Neural crest cell (in vitro differentiated cells): ENCODE measurements around the gene PLXNA1. TPM values are rescaled to one million over a fixed set of nuclear protein-coding genes. Genes with fewer than 3 reads are reported as not detected.

Experiments
- DNase-seq: peaks from one replicate; pipeline ENCODE4 v3.0.0; 2021; ENCODE audit warnings: low read depth, mixed read lengths, low spot score
- H3K27ac Mint-ChIP-seq: one replicate; pipeline ENCODE4 v1.8.0; 2021; ENCODE audit warnings: mild to moderate bottlenecking, mixed read lengths; ENCODE audit not compliant: unreplicated experiment
- H3K27me3 Mint-ChIP-seq: 2 replicates; pipeline ENCODE4 v1.8.0; 2021; ENCODE audit warnings: low read depth, mild to moderate bottlenecking, mixed read lengths
- H3K36me3 Mint-ChIP-seq: 2 replicates; pipeline ENCODE4 v1.8.0; 2021; ENCODE audit warnings: low read depth, mild to moderate bottlenecking, mixed read lengths
- H3K4me1 Mint-ChIP-seq: 2 replicates; pipeline ENCODE4 v1.8.0; 2021; ENCODE audit warnings: mixed read lengths
- H3K4me3 Mint-ChIP-seq: one replicate; pipeline ENCODE4 v1.8.0; 2021; ENCODE audit warnings: mild to moderate bottlenecking, mixed read lengths
- H3K9me3 Mint-ChIP-seq: 2 replicates; pipeline ENCODE4 v1.8.0; 2021; ENCODE audit warnings: mixed read lengths
- CTCF ChIP-seq: fragments of 200-600 bp; sonication (generic); conservative IDR thresholded peaks from 2 replicates; pipeline ENCODE4 v1.5.0; 2021; ENCODE audit warnings: antibody characterized with exemption, mild to moderate bottlenecking
- total RNA-seq: library from RNA; stranded (reverse); gene quantifications from 2 replicates; pipeline ENCODE4 v1.2.1, GENCODE V29; 2021

PLXNA1 gene
- total RNA-seq, 1 donor from 2014 or later = 94.0 TPM

GRCh38 chr3:126954141-126954842 lies 28.6 kb upstream of the PLXNA1 start:
- H3K36me3 Mint-ChIP-seq = no peaks in the 10 kb centered on the region
- peaks cover 4% of the 10 kb centered on the region for H3K4me1 Mint-ChIP-seq
- no peaks in the 10 kb centered on the region for H3K9me3 Mint-ChIP-seq
- no peaks in the 10 kb centered on the region for H3K27me3 Mint-ChIP-seq
- TF ChIP-seq CTCF = no peak
- no peak overlapping the region for H3K27ac Mint-ChIP-seq
- no peak for DNase-seq
- H3K4me3 Mint-ChIP-seq = no peak overlapping the region

- no peak for TF ChIP-seq CTCF
- DNase-seq = no peak
- Mint-ChIP-seq H3K4me3 (no peak overlapping the region), H3K9me3 (no peaks in the 10 kb centered on the region), H3K4me1 (peaks cover 10% of the 10 kb centered on the region), H3K36me3 (no peaks in the 10 kb centered on the region), H3K27ac (no peak overlapping the region), H3K27me3 (no peaks in the 10 kb centered on the region)
Measured at GRCh38 chr3:126955004-126955790, 27.7 kb upstream of the PLXNA1 start.

GRCh38 chr3:126956361-126956760 lies 26.6 kb upstream of the PLXNA1 start:
- Mint-ChIP-seq H3K4me1 (peaks cover 19% of the 10 kb centered on the region), H3K4me3 (no peak overlapping the region), H3K27ac (no peak overlapping the region), H3K36me3 (no peaks in the 10 kb centered on the region), H3K27me3 (no peaks in the 10 kb centered on the region), H3K9me3 (no peaks in the 10 kb centered on the region)
- TF ChIP-seq CTCF = no peak
- no peak for DNase-seq

- H3K36me3 Mint-ChIP-seq = no peaks in the 10 kb centered on the region
- H3K27me3 Mint-ChIP-seq = no peaks in the 10 kb centered on the region
- no peak for DNase-seq
- no peak overlapping the region for H3K4me3 Mint-ChIP-seq
- H3K9me3 Mint-ChIP-seq = no peaks in the 10 kb centered on the region
- TF ChIP-seq CTCF = no peak
- H3K4me1 Mint-ChIP-seq = peaks cover 19% of the 10 kb centered on the region
- no peak overlapping the region for H3K27ac Mint-ChIP-seq
Measured at GRCh38 chr3:126956866-126957650, 25.9 kb upstream of the PLXNA1 start.

GRCh38 chr3:126957776-126958637 lies 24.9 kb upstream of the PLXNA1 start:
- peaks cover 19% of the 10 kb centered on the region for H3K4me1 Mint-ChIP-seq
- no peaks in the 10 kb centered on the region for H3K9me3 Mint-ChIP-seq
- no peaks in the 10 kb centered on the region for H3K27me3 Mint-ChIP-seq
- no peak for DNase-seq
- H3K36me3 Mint-ChIP-seq = no peaks in the 10 kb centered on the region
- TF ChIP-seq CTCF = no peak
- no peak overlapping the region for H3K27ac Mint-ChIP-seq
- no peak overlapping the region for H3K4me3 Mint-ChIP-seq
